H1 (cell line): ENCODE measurements around the gene C3AR1. TPM values are rescaled to one million over a fixed set of nuclear protein-coding genes. Genes with fewer than 3 reads are reported as not detected.

Experiments used
- CTCF ChIA-PET: fragments of 300-600 bp; sonication (Branson Sonifier 250); formaldehyde crosslinking; loops from one replicate; lab custom pipeline; 2021; ENCODE audit not compliant: partially characterized antibody; lab: Charles Lee
- POLR2A ChIA-PET: fragments of 300-600 bp; sonication (Branson Sonifier 250); formaldehyde crosslinking; loops from one replicate; lab custom pipeline; 2021; ENCODE audit warnings: inconsistent platforms; ENCODE audit not compliant: partially characterized antibody; lab: Charles Lee
- DNase-seq, 2 experiments: peaks; one replicate each; pipeline versions ENCODE4 v3.0.0 to v3.0.0-alpha.2; 2010 to 2022; ENCODE audit warnings: low spot score in 2 of 2, low read depth in 1 of 2, mixed read lengths in 1 of 2
- FAIRE-seq: peaks from 2 replicates; lab custom pipeline; 2011; peaks lifted over from hg19 to GRCh38; lab: Jason Lieb, UNC
- H2AFZ ChIP-seq: 2 replicates; pipeline ENCODE4 v1.8.1; 2012; ENCODE audit warnings: low read length, inconsistent platforms
- H2AK5ac ChIP-seq: 2 replicates; pipeline ENCODE4 v1.6.1; 2013; ENCODE audit warnings: low read depth, low read length
- H2BK120ac ChIP-seq: replicated peaks from 2 replicates; pipeline ENCODE3; 2013; ENCODE audit warnings: low read depth, low read length, inconsistent platforms
- H2BK12ac ChIP-seq: 2 replicates; pipeline ENCODE4 v1.6.1; 2013; ENCODE audit warnings: low read depth, low read length
- H2BK15ac ChIP-seq: 2 replicates; pipeline ENCODE4 v1.6.1; 2013; ENCODE audit warnings: low read length
- H2BK20ac ChIP-seq: 2 replicates; pipeline ENCODE4 v1.6.1; 2013; ENCODE audit warnings: low read length
- H2BK5ac ChIP-seq: 2 replicates; pipeline ENCODE4 v1.6.1; 2013; ENCODE audit warnings: low read depth, low read length
- H3K14ac ChIP-seq: 2 replicates; pipeline ENCODE4 v1.6.1; 2013; ENCODE audit warnings: inconsistent platforms; ENCODE audit not compliant: insufficient read length
- H3K18ac ChIP-seq: 2 replicates; pipeline ENCODE4 v1.6.1; 2013; ENCODE audit warnings: low read length; ENCODE audit errors: extremely low read depth
- H3K23ac ChIP-seq: 2 replicates; pipeline ENCODE4 v1.6.1; 2013; ENCODE audit warnings: inconsistent platforms; ENCODE audit not compliant: insufficient read length
- H3K23me2 ChIP-seq: 2 replicates; pipeline ENCODE4 v1.6.1; 2013; ENCODE audit warnings: low read depth, low read length
- H3K27ac ChIP-seq: 2 replicates; pipeline ENCODE4 v1.6.1; 2011; ENCODE audit warnings: low read depth, low read length, inconsistent platforms
- H3K27me3 ChIP-seq, 4 experiments: replicated peaks in 1 of 4; 1 replicate in 1 of 4; 2 replicates in 3 of 4; pipeline versions ENCODE4 v1.6.1 to v1.8.1; 2011 to 2013; ENCODE audit warnings: low read length in 3 of 4, mild to moderate bottlenecking in 3 of 4, inconsistent platforms in 2 of 4, mixed read lengths in 2 of 4, moderate library complexity in 1 of 4; ENCODE audit not compliant: control insufficient read depth in 3 of 4, insufficient read depth in 3 of 4; ENCODE audit errors: extremely low read depth in 1 of 4
- H3K36me3 ChIP-seq, 4 experiments: 2 replicates each; pipeline versions ENCODE4 v1.6.1 to v1.8.1; 2011 to 2013; ENCODE audit warnings: mild to moderate bottlenecking in 4 of 4, low read length in 3 of 4, moderate library complexity in 2 of 4, control low read depth in 1 of 4, inconsistent platforms in 1 of 4; ENCODE audit not compliant: insufficient read depth in 4 of 4, control insufficient read depth in 2 of 4
- H3K4ac ChIP-seq: replicated peaks from 2 replicates; pipeline ENCODE3; 2013; ENCODE audit warnings: low read length, low read depth, mixed read lengths, inconsistent platforms; ENCODE audit not compliant: insufficient read length
- H3K4me1 ChIP-seq, 4 experiments: replicated peaks in 1 of 4; 1 replicate in 1 of 4; 2 replicates in 3 of 4; pipeline versions ENCODE4 v1.6.1 to v1.8.1; 2011 to 2013; ENCODE audit warnings: low read length in 3 of 4, inconsistent platforms in 2 of 4, mixed read lengths in 1 of 4; ENCODE audit not compliant: insufficient read depth in 4 of 4, control insufficient read depth in 3 of 4
- H3K4me2 ChIP-seq, 2 experiments: 2 replicates each; pipeline versions ENCODE4 v1.6.1 to v1.8.1; 2011 to 2013; ENCODE audit warnings: low read depth in 2 of 2, low read length in 2 of 2, control low read depth in 1 of 2, inconsistent platforms in 1 of 2, mild to moderate bottlenecking in 1 of 2; ENCODE audit not compliant: insufficient read depth in 1 of 2
- H3K4me3 ChIP-seq, 4 experiments: fragments of 200-600, 300-600 bp in 1 of 4; sonication (generic), shearing (Covaris generic), sonication (Bioruptor Twin) in 1 of 4; 2 replicates each; pipeline versions ENCODE4 v1.5.1 to v1.8.1; 2011 to 2016; ENCODE audit warnings: low read length in 4 of 4, low read depth in 3 of 4, control low read depth in 2 of 4, inconsistent platforms in 2 of 4, mild to moderate bottlenecking in 2 of 4, mixed read lengths in 1 of 4, moderate library complexity in 1 of 4; ENCODE audit not compliant: insufficient read depth in 2 of 4; ENCODE audit errors: extremely low read depth in 1 of 4
- H3K56ac ChIP-seq: replicated peaks from 2 replicates; pipeline ENCODE3; 2013; ENCODE audit warnings: low read depth, mild to moderate bottlenecking, mixed read lengths, low read length, inconsistent platforms; ENCODE audit not compliant: insufficient read length
- H3K79me1 ChIP-seq: 2 replicates; pipeline ENCODE4 v1.6.1; 2013; ENCODE audit warnings: low read depth, low read length, control low read depth
- H3K79me2 ChIP-seq, 2 experiments: 2 replicates each; pipeline versions ENCODE4 v1.6.1 to v1.8.1; 2012 to 2013; ENCODE audit warnings: low read length in 2 of 2, mild to moderate bottlenecking in 2 of 2, inconsistent platforms in 1 of 2; ENCODE audit not compliant: insufficient read depth in 2 of 2, control insufficient read depth in 1 of 2
- H3K9ac ChIP-seq, 4 experiments: replicated peaks in 1 of 4; 1 replicate in 1 of 4; 2 replicates in 3 of 4; pipeline versions ENCODE4 v1.6.1 to v1.8.1; 2011 to 2013; ENCODE audit warnings: low read depth in 3 of 4, low read length in 3 of 4, control low read depth in 2 of 4, mild to moderate bottlenecking in 2 of 4, moderate library complexity in 2 of 4, inconsistent platforms in 1 of 4; ENCODE audit errors: extremely low read depth in 1 of 4
- H3K9me3 ChIP-seq, 2 experiments: 2 replicates each; pipeline versions ENCODE4 v1.6.1 to v1.8.1; 2012 to 2013; ENCODE audit warnings: mild to moderate bottlenecking in 2 of 2, moderate library complexity in 2 of 2, control low read depth in 1 of 2, inconsistent platforms in 1 of 2, low read depth in 1 of 2, low read length in 1 of 2, mixed read lengths in 1 of 2; ENCODE audit not compliant: insufficient read depth in 2 of 2
- H4K20me1 ChIP-seq, 2 experiments: replicated peaks in 1 of 2; 2 replicates each; pipeline versions ENCODE3 to v1.8.1; 2011 to 2013; ENCODE audit warnings: inconsistent platforms in 2 of 2, low read length in 2 of 2, mild to moderate bottlenecking in 1 of 2; ENCODE audit not compliant: insufficient read depth in 2 of 2, control insufficient read depth in 1 of 2
- H4K5ac ChIP-seq: 2 replicates; pipeline ENCODE4 v1.6.1; 2013; ENCODE audit warnings: low read length, low read depth, mixed read lengths, inconsistent platforms; ENCODE audit not compliant: insufficient read length
- H4K8ac ChIP-seq: 2 replicates; pipeline ENCODE4 v1.8.0; 2013; ENCODE audit warnings: mild to moderate bottlenecking, moderate library complexity, low read length, inconsistent platforms; ENCODE audit not compliant: insufficient read depth; ENCODE audit errors: extremely low read depth
- H4K91ac ChIP-seq: replicated peaks from 2 replicates; pipeline ENCODE3; 2013; ENCODE audit warnings: low read length, mixed read lengths, inconsistent platforms; ENCODE audit not compliant: insufficient read length
- ASH2L ChIP-seq: fragments of 200-600, 300-600 bp; sonication (generic); IDR thresholded peaks from one replicate; pipeline ENCODE4 v1.7.1; 2017; ENCODE audit warnings: low read length
- BRCA1 ChIP-seq: IDR thresholded peaks from 2 replicates; pipeline ENCODE4 v1.6.1; 2012; ENCODE audit warnings: low read depth, low read length, improper control_type of control experiment
- CTCF ChIP-seq, 3 experiments: IDR thresholded peaks; 1 replicate in 2 of 3; 2 replicates in 1 of 3; pipeline versions ENCODE4 v1.5.1 to v1.6.1; 2011; ENCODE audit warnings: low read length in 3 of 3, mild to moderate bottlenecking in 3 of 3, inconsistent platforms in 2 of 3, low read depth in 1 of 3, moderate library complexity in 1 of 3; ENCODE audit not compliant: insufficient read depth in 1 of 3; ENCODE audit errors: control extremely low read depth in 1 of 3
- GTF2F1 ChIP-seq: IDR thresholded peaks from 2 replicates; pipeline ENCODE4 v1.6.1; 2012; ENCODE audit warnings: low read depth, low read length, improper control_type of control experiment, borderline replicate concordance
- HDAC2 ChIP-seq, 2 experiments: fragments of 300-600 bp in 1 of 2; sonication (generic) in 1 of 2; IDR thresholded peaks; 2 replicates each; pipeline ENCODE4 v1.6.1; 2011 to 2012; ENCODE audit warnings: low read depth in 2 of 2, low read length in 2 of 2, mild to moderate bottlenecking in 2 of 2, moderate library complexity in 2 of 2, borderline replicate concordance in 1 of 2, inconsistent platforms in 1 of 2
- HDAC6 ChIP-seq: IDR thresholded peaks from one replicate; pipeline ENCODE4 v1.7.1; 2012; ENCODE audit warnings: low read depth, mild to moderate bottlenecking, inconsistent platforms, low read length, moderate library complexity
- SIX5 ChIP-seq: IDR thresholded peaks from 2 replicates; pipeline ENCODE4 v1.6.1; 2011; ENCODE audit warnings: mild to moderate bottlenecking, low read depth, low read length
- SP4 ChIP-seq: IDR thresholded peaks from 2 replicates; pipeline ENCODE4 v1.6.1; 2012; ENCODE audit warnings: low read length, inconsistent platforms
- USF2 ChIP-seq: IDR thresholded peaks from 2 replicates; pipeline ENCODE4 v1.6.1; 2011; ENCODE audit warnings: low read length, improper control_type of control experiment
- WGBS, 2 experiments: shearing (Covaris generic) in 1 of 2; methylation state at CpG; one replicate each; pipeline versions ENCODE4 v1.1.6 to v1.1.7; 2013 to 2015; ENCODE audit warnings: low lambda C conversion rate in 2 of 2, mixed read lengths in 2 of 2, inconsistent platforms in 1 of 2, low coverage in 1 of 2, missing lambda C conversion rate in 1 of 2; ENCODE audit not compliant: insufficient replicate concordance in 2 of 2, insufficient coverage in 1 of 2, insufficient read length in 1 of 2; ENCODE audit errors: extremely low coverage in 1 of 2, missing lambda C conversion rate in 1 of 2; 5-methylcytosine and 5-hydroxymethylcytosine counted together
- polyA plus RNA-seq, 7 experiments: library from polyadenylated mRNA; depleted of rRNA in 3 of 7; stranded (reverse) in 5 of 7; unstranded in 2 of 7; fragments of >200 nt in 5 of 7; fragments of 200-250 nt in 2 of 7; gene quantifications; 1 replicate in 5 of 7; 2 replicates in 1 of 7; 4 replicates in 1 of 7; pipeline versions ENCODE4 v1.2.1 to v1.2.3, GENCODE V29; 2011 to 2013; ENCODE audit warnings: missing spikeins in 2 of 7, mixed read lengths in 2 of 7
- total RNA-seq: library from RNA; stranded (reverse); fragmentation: NEBNext Ultra II Directional; extraction: Animal tissue kit (Norgen Biotek cat#: 25700); gene quantifications from 2 replicates; pipeline ENCODE4 v1.2.1, GENCODE V29; 2021

Gene C3AR1
- total and polyA plus RNA-seq, 2 of the 8 experiments (the other 6 are each of a cell fraction or from before 2014, with no cell fraction given) = not detected

GRCh38 chr12:8088574-8088973 is 22.4 kb upstream of the C3AR1 start:
- no peak overlapping the region for H2AFZ ChIP-seq
- H2BK20ac ChIP-seq = no peak overlapping the region
- no peak overlapping the region for H3K4me2 ChIP-seq
- FAIRE-seq (no peak), DNase-seq (no peak)
- no peaks in the 10 kb centered on the region for H3K9me3 ChIP-seq
- H3K18ac ChIP-seq = no peak overlapping the region
- H4K8ac ChIP-seq = no peak overlapping the region
- H3K4me1 ChIP-seq = no peaks in the 10 kb centered on the region
- no peak overlapping the region for H2BK12ac ChIP-seq
- no peak for TF ChIP-seq GTF2F1
- no peak for TF ChIP-seq SP4
- no peak for TF ChIP-seq SIX5
- no peak for TF ChIP-seq CTCF (IDR thresholded peaks at IDR 0.05; ENCODE audit: control extremely low read depth in 1 of 3, insufficient read depth in 1 of 3, low read depth in 1 of 3, low read length in 3 of 3)
- no peak for TF ChIP-seq HDAC2 (IDR thresholded peaks at IDR 0.05; ENCODE audit: borderline replicate concordance in 1 of 2, low read depth in 2 of 2, low read length in 2 of 2)
- TF ChIP-seq ASH2L = no peak
- no peak for TF ChIP-seq USF2
- TF ChIP-seq HDAC6 = no peak
- TF ChIP-seq BRCA1 = no peak
- no peak overlapping the region for H3K9ac ChIP-seq
- POLR2A ChIA-PET = interaction anchor here (1.2 kb wide), 1 partner anchor 10 kb away, joined by 5 read pairs; no protein-coding TSS in a partner anchor
- no peak overlapping the region for H2AK5ac ChIP-seq
- peaks cover 2% of the 10 kb centered on the region; the same call in 1 of the 2 replicates for H3K79me1 ChIP-seq
- H4K5ac ChIP-seq = no peak overlapping the region
- H2BK120ac ChIP-seq = no peak overlapping the region
- H4K91ac ChIP-seq = no peak overlapping the region
- H3K27ac ChIP-seq = no peak overlapping the region
- H4K20me1 ChIP-seq = no peaks in the 10 kb centered on the region
- H3K14ac ChIP-seq = no peak overlapping the region
- CTCF ChIA-PET = interaction anchor here (0.7 to 1.3 kb wide), 3 partner anchors 11 to 143 kb away, joined by 3 read pairs; no protein-coding TSS in a partner anchor
- H2BK15ac ChIP-seq = no peak overlapping the region
- H3K4ac ChIP-seq = no peak overlapping the region
- WGBS, 2 experiments = 93% methylated on average over 3 of the region's 3 CpGs; no CpG with 5 or more reads in 1 of the 2 experiments
- no peak overlapping the region for H3K4me3 ChIP-seq
- H3K56ac ChIP-seq = no peak overlapping the region
- H2BK5ac ChIP-seq = no peak overlapping the region
- no peak overlapping the region for H3K23ac ChIP-seq
- no peaks in the 10 kb centered on the region for H3K23me2 ChIP-seq
- peaks cover 6 to 28% (median 12%) of the 10 kb centered on the region in 4 experiments; a peak in 6 of 8 replicates for H3K36me3 ChIP-seq
- no peaks in the 10 kb centered on the region for H3K27me3 ChIP-seq
- H3K79me2 ChIP-seq = peaks cover 0 to 16% of the 10 kb centered on the region in 2 experiments; a peak in 2 of 4 replicates
